ENCODE results near the gene CDC42EP4.

The CDC42EP4 gene

DNA sequence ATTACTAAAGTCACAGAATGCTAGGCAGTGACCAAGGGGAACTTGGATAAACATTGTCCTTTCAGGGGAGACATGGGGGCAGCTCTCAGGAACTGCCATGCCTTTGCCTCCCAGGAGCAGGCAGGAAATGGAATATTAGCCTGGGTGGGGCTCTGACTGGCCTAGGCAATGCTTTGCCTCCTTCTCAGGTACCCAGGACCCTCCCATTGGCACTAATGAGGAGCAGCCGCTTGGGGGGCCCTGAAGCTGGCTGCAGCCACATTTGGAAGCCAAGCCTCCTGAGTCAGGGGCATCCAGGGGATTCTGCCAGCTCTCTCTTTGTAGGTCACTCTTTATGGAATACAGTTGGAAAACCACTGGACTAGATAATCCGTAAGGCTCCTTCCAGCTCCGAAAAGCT is 55.6 kb downstream of the CDC42EP4 start:
- Mint-ChIP-seq H3K27me3 (ENCODE audit: low read depth) (no peaks in the 10 kb centered on the region), H3K4me3 (no peak overlapping the region), H3K9me3 (no peaks in the 10 kb centered on the region), H3K27ac (no peak overlapping the region), H3K36me3 (ENCODE audit: low read depth) (no peaks in the 10 kb centered on the region), H3K4me1 (ENCODE audit: low read depth) (peaks cover 1% of the 10 kb centered on the region)

DNA sequence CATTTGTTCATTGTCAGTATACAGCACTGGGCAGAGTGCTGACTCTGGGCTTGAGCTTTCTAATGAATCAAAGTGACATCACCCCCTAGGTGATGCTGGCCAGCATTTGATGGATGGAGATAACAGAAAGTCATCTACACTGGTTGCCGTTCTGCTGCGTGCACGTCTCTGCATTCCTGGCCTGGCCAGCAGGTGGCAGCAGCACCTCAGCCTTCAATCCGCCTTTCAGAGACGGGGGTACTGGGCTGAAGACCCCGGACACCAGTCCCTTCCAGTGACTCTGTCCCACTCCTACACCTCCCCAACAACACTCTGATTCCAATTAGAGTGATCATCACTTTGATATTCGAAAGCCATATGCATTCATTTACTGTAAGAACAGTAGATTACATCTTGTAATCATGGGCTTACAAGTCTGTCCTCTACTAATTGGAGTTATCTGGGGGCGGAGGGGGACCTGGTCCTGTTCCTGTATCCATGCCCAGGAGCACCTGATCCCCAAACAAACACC is 56.1 kb downstream of the CDC42EP4 start:
- Mint-ChIP-seq H3K27me3 (ENCODE audit: low read depth) (no peaks in the 10 kb centered on the region), H3K36me3 (ENCODE audit: low read depth) (no peaks in the 10 kb centered on the region), H3K4me3 (no peak overlapping the region), H3K27ac (no peak overlapping the region), H3K4me1 (ENCODE audit: low read depth) (peaks cover 1% of the 10 kb centered on the region), H3K9me3 (no peaks in the 10 kb centered on the region)

GRCh38 chr17:73251871-73252270 is 59.9 kb downstream of the CDC42EP4 start:
- Mint-ChIP-seq H3K27me3 (ENCODE audit: low read depth) (no peaks in the 10 kb centered on the region), H3K9me3 (no peaks in the 10 kb centered on the region), H3K27ac (no peak overlapping the region), H3K4me1 (ENCODE audit: low read depth) (peaks cover 1% of the 10 kb centered on the region), H3K4me3 (no peak overlapping the region), H3K36me3 (ENCODE audit: low read depth) (peaks cover 1% of the 10 kb centered on the region)

- H3K4me3 Mint-ChIP-seq = no peak overlapping the region
- no peaks in the 10 kb centered on the region for H3K9me3 Mint-ChIP-seq
- peaks cover 1% of the 10 kb centered on the region for H3K4me1 Mint-ChIP-seq (ENCODE audit: low read depth)
- no peak overlapping the region for H3K27ac Mint-ChIP-seq
- peaks cover 1% of the 10 kb centered on the region for H3K36me3 Mint-ChIP-seq (ENCODE audit: low read depth)
- H3K27me3 Mint-ChIP-seq (ENCODE audit: low read depth) = no peaks in the 10 kb centered on the region
Observed at GRCh38 chr17:73250851-73251640, 60.8 kb downstream of the CDC42EP4 start.

DNA sequence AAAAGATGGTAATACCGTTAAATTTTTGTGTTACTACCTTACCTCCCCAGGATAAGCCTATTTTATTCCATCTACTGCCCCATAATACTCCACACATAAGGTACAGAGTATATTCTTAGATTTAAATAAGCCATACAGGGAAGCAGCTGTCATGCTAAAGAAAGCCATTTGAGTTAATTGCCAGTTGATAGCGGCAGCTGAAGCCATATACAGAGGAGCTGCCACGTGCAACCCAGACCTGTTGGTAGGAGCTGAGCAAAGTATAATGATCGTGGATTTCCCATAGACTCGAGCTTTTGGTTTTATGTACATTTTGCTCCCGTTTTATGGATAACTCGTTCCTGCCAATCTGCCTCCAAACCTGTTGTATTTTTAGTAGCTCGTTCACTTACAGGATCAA is 62.1 kb downstream of the CDC42EP4 start:
- Mint-ChIP-seq H3K27me3 (ENCODE audit: low read depth) (no peaks in the 10 kb centered on the region), H3K9me3 (no peaks in the 10 kb centered on the region), H3K27ac (no peak overlapping the region), H3K4me3 (no peak overlapping the region), H3K36me3 (ENCODE audit: low read depth) (peaks cover 5% of the 10 kb centered on the region), H3K4me1 (ENCODE audit: low read depth) (no peaks in the 10 kb centered on the region)

- no peaks in the 10 kb centered on the region for H3K9me3 Mint-ChIP-seq
- H3K4me3 Mint-ChIP-seq = no peak overlapping the region
- H3K27ac Mint-ChIP-seq = no peak overlapping the region
- peaks cover 9% of the 10 kb centered on the region for H3K36me3 Mint-ChIP-seq (ENCODE audit: low read depth)
- H3K4me1 Mint-ChIP-seq (ENCODE audit: low read depth) = no peaks in the 10 kb centered on the region
- no peaks in the 10 kb centered on the region for H3K27me3 Mint-ChIP-seq (ENCODE audit: low read depth)
Observed at GRCh38 chr17:73248532-73248931, 63.3 kb downstream of the CDC42EP4 start.

DNA sequence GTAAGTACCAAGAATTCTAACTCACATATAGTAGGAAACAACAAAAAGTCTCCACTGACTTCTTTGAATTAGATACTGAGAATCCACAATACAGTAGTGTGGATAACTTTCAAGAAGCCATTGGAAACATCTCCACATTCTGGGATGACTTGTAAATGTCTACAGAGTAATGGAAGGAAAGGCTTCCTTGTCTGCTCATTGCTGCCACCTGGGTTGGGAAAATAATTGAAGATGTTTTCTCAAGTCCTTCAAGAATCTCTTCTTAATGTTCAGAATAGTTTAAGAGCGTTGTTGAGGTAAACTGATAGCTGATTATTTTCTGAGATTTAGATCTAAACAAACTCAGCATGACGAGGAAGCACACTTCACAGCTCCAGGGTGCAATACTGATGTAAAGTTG is 64.1 kb downstream of the CDC42EP4 start:
- Mint-ChIP-seq H3K4me3 (no peak overlapping the region), H3K9me3 (no peaks in the 10 kb centered on the region), H3K27ac (no peak overlapping the region), H3K4me1 (ENCODE audit: low read depth) (no peaks in the 10 kb centered on the region), H3K27me3 (ENCODE audit: low read depth) (no peaks in the 10 kb centered on the region), H3K36me3 (ENCODE audit: low read depth) (peaks cover 9% of the 10 kb centered on the region)

DNA sequence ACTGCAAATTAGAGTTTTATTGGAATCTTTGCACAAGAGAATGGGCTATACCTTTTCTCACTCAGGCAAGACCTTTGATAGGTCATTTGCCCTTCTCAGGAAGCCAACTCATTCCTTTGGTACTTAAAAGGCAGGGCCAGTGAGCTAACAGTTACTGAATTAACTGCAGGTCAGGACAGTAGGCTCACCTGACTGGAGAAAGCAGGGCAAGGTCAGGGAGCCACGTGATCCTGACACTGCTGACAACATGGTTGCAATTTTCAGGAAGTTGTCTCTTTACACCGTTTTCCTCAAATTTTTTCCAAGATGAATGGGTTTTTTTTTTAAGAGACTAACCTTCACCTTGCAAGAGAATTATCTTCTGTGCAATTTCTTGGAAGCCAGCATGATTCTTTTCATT is 71.2 kb downstream of the CDC42EP4 start:
- no peaks in the 10 kb centered on the region for H3K27me3 Mint-ChIP-seq (ENCODE audit: low read depth)
- H3K4me3 Mint-ChIP-seq = no peak overlapping the region
- no peaks in the 10 kb centered on the region for H3K9me3 Mint-ChIP-seq
- peaks cover 27% of the 10 kb centered on the region for H3K36me3 Mint-ChIP-seq (ENCODE audit: low read depth)
- H3K4me1 Mint-ChIP-seq (ENCODE audit: low read depth) = peaks cover 21% of the 10 kb centered on the region
- no peak overlapping the region for H3K27ac Mint-ChIP-seq

- Mint-ChIP-seq H3K27me3 (ENCODE audit: low read depth) (no peaks in the 10 kb centered on the region), H3K4me3 (peak overlapping the region; percentile 17), H3K27ac (peak overlapping the region; percentile 43), H3K4me1 (ENCODE audit: low read depth) (peaks cover 30% of the 10 kb centered on the region), H3K36me3 (ENCODE audit: low read depth) (peaks cover 26% of the 10 kb centered on the region), H3K9me3 (no peaks in the 10 kb centered on the region)
Observed at GRCh38 chr17:73237714-73238113, 74.1 kb downstream of the CDC42EP4 start.

DNA sequence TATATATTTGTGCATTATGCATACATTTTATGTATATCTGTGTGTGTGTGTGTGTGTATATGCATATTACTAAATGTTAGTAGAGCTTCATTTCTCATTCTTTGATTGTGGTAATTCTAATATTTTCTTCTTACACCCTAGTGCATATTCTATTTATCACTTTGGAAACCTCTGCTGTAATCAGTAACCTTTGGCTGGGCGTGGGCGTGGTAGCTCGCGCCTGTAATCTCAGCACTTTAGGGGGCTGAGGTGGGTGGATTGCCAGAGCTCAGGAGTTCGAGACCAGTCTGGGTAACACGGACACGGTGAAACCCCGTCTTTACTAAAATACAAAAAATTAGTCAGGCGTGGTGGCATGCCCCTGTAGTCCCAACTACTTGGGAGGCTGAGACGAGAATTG is 77.1 kb downstream of the CDC42EP4 start:
- Mint-ChIP-seq H3K4me3 (no peak overlapping the region), H3K9me3 (no peaks in the 10 kb centered on the region), H3K27ac (no peak overlapping the region), H3K36me3 (ENCODE audit: low read depth) (peaks cover 23% of the 10 kb centered on the region), H3K27me3 (ENCODE audit: low read depth) (no peaks in the 10 kb centered on the region), H3K4me1 (ENCODE audit: low read depth) (peaks cover 40% of the 10 kb centered on the region)

All from T-helper 1 cell treated with Interleukin-12 subunit alpha and Interleukin-12 subunit beta and Interleukin-4 antibody, amounts not matched to agents 30 μg/mL and 1 μg/mL, for 36 hours (primary cell).